GM12864 (cell line): ENCODE results near the gene ARID3B.
"Not testable (repeated sequence)": the region's sequence is repeated elsewhere in the genome, so short reads cannot be mapped to it uniquely, and the experiment has no call there.

Experiments used
- DNase-seq: peaks from one replicate; pipeline ENCODE4 v3.0.0-alpha.2; 2011; ENCODE audit warnings: low read depth
- H3K4me3 ChIP-seq: 2 replicates; pipeline ENCODE4 v1.5.1; 2011; ENCODE audit warnings: mild to moderate bottlenecking, low read depth, low read length, control low read depth
- TF ChIP-seq, protein P1 (sequence below): IDR thresholded peaks from 2 replicates; pipeline ENCODE4 v1.5.1; 2011; ENCODE audit warnings: low read depth, mild to moderate bottlenecking, moderate library complexity, low read length, control low read depth, inconsistent platforms; ENCODE audit errors: missing control alignments

The ARID3B gene

DNA sequence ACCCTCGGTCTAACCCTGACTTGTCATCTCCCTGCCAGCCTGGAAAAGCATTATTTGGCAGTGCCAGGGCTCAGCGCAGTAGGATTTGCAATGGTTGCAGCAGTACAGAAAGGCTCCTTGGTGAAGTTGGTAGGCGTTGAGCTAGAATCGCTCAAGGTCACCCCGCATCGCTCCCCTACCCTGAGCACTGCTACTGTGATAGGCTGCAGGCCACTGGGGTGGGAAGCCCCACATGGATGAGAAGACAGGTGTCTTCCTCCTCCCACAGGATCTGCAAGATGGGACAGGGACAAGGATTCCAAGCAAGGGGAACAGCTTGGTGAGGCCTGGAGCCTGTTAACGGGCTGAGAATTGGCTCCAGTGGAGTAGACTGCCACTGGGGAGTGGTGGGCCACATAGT, 85.3 kb downstream of the ARID3B start:
- no peak overlapping the region for H3K4me3 ChIP-seq
- TF ChIP-seq, protein P1, sequence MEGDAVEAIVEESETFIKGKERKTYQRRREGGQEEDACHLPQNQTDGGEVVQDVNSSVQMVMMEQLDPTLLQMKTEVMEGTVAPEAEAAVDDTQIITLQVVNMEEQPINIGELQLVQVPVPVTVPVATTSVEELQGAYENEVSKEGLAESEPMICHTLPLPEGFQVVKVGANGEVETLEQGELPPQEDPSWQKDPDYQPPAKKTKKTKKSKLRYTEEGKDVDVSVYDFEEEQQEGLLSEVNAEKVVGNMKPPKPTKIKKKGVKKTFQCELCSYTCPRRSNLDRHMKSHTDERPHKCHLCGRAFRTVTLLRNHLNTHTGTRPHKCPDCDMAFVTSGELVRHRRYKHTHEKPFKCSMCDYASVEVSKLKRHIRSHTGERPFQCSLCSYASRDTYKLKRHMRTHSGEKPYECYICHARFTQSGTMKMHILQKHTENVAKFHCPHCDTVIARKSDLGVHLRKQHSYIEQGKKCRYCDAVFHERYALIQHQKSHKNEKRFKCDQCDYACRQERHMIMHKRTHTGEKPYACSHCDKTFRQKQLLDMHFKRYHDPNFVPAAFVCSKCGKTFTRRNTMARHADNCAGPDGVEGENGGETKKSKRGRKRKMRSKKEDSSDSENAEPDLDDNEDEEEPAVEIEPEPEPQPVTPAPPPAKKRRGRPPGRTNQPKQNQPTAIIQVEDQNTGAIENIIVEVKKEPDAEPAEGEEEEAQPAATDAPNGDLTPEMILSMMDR, result no peak
- DNase-seq, result no peak

DNA sequence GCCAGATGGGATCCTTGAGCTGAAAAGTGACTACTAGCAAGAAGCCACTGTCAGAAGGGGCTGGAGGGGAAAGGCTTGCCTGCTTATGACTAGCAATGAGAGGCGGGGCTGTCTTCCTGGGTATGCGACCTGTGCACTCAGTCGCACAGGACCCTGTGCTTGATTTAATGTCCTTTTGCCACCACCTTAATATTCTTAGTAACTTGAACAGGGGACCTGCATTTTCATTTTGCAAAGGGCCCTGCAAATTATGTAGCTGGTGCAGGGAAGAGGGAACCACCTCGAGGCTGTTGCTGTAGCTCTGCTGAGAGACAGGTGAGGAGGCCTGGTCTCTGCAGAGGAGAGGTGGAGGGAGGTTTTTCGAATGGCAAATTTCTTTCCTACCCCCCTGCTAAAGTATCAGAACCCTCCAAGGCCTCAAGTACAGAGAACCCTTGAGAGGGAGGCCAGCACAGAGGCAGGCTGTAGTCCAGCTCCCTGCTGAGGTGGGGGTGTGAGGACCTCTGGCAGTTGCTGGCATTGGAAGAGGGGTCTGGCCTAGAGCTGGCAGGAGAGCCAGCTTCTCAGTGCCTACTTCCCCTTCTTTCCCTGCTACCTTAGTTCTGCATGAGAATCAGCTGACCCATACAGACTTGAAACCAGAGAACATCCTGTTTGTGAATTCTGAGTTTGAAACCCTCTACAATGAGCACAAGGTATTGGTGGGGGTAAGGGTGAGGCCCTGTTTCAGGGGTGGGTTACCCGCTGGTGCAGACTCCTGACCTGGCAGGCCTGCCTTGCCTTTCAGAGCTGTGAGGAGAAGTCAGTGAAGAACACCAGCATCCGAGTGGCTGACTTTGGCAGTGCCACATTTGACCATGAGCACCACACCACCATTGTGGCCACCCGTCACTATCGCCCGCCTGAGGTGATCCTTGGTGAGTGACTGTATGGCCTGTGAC, 86.0 kb downstream of the ARID3B start:
- H3K4me3 ChIP-seq, result no peak overlapping the region
- TF ChIP-seq, protein P1, result no peak
- DNase-seq, result peak; percentile 64

DNA sequence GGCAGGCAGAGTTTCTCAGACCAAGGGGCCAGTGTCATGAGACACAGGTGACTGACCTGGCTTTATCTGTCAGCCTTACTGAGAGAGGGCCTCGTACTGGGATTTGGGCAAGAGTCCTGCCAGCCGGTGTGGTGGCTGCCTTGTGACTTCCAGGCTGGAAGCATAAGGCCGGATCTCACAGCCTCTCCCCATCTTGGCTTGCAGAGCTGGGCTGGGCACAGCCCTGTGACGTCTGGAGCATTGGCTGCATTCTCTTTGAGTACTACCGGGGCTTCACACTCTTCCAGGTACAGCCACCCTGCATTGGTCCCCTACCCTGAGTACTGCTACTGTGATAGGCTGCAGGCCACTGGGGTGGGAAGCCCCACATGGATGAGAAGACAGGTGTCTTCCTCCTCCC, 86.7 kb downstream of the ARID3B start:
- DNase-seq, result no peak
- no peak overlapping the region for H3K4me3 ChIP-seq
- TF ChIP-seq, protein P1, result no peak

DNA sequence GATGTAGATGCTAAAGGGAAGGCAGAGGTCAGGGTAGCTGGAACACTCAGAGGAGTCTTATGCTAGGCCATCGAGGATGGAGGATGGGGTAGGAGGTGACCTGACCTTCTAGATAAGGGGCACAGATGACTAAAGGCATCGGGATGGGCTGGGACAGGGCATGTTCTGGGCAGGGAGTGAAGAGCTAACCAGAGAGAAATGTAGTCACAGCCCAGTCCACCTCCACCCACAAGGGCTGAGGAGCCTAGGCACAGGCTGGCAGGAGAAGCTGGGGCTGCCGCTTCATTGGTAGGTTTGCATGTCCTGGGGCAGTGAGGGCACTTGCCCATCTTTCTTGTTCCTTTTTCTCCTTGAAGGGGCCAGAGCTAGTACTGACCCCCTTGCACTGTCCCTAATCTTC, 87.2 kb downstream of the ARID3B start:
- DNase-seq, result no peak
- TF ChIP-seq, protein P1, result no peak
- no peak overlapping the region for H3K4me3 ChIP-seq

DNA sequence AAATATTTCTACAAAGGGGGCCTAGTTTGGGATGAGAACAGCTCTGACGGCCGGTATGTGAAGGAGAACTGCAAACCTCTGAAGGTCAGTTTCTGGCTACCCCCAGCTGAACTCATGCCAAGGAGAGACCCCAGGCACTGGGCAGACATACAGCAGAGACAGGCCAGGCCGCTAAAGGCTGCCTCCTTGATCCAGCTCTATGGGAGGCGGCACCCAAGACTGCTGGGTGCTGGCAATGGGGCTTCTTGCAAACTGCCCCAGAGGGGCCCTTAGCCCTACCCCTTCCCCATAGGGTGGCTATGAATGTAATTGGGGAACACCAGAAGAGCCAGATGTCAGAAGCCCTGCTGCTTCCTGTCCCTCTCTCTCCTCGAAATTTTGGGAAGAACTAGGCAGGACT, 87.9 kb downstream of the ARID3B start:
- TF ChIP-seq, protein P1, result no peak
- no peak overlapping the region for H3K4me3 ChIP-seq
- DNase-seq, result no peak

DNA sequence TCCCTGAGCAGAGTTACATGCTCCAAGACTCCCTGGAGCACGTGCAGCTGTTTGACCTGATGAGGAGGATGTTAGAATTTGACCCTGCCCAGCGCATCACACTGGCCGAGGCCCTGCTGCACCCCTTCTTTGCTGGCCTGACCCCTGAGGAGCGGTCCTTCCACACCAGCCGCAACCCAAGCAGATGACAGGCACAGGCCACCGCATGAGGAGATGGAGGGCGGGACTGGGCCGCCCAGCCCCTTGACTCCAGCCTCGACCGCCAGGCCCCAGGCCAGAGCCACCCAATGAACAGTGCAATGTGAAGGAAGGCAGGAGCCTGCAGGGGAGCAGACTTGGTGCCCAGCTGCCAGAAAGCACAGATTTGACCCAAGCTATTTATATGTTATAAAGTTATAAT, 88.7 kb downstream of the ARID3B start:
- not testable (repeated sequence) for H3K4me3 ChIP-seq, DNase-seq

DNA sequence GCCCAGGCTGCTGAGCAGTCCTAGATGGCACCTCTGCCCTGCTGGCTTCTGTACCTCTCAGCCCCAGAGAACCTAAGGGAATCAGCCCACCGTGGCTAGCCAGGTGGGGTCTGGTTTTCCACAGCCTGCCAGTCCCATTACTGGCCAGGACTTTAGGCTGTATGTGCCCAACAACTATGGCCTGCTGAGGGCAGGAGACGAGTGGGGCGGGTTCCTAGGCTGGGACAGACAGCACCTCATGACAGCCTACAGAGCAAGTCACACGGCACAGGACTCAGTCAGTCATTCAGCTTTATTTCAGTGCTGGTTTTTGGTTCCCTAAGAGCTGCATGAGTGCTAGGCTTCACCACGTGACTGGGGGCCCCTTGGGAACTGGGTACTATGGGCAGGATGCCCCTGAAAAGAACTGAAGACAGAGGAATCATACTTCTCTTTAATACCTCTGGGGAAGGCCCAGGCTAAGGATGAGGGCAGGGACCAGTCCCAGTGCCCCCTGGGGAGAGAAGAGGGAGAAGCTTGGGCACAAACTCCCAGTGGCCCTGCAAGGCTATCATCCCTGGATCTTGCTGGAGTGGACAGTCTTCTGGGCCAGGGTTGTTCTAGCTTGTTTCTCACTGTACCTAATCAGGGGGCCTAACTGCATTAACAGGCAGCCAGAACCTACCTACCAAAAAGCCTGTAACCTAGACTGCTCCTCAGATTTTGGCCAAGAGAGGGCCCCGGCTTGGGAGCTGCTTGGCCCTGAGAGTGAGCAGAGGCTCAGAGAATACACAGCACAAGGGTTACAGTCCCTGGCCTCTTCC, 89.5 kb downstream of the ARID3B start:
- DNase-seq, result no peak
- TF ChIP-seq, protein P1, result no peak
- no peak overlapping the region for H3K4me3 ChIP-seq
